Measurements from ENCODE around the gene OTUD1.
"Not testable (repeated sequence)": the region's sequence is repeated elsewhere in the genome, so short reads cannot be mapped to it uniquely, and the experiment has no call there.

OTUD1 gene, protein sequence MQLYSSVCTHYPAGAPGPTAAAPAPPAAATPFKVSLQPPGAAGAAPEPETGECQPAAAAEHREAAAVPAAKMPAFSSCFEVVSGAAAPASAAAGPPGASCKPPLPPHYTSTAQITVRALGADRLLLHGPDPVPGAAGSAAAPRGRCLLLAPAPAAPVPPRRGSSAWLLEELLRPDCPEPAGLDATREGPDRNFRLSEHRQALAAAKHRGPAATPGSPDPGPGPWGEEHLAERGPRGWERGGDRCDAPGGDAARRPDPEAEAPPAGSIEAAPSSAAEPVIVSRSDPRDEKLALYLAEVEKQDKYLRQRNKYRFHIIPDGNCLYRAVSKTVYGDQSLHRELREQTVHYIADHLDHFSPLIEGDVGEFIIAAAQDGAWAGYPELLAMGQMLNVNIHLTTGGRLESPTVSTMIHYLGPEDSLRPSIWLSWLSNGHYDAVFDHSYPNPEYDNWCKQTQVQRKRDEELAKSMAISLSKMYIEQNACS

DNA sequence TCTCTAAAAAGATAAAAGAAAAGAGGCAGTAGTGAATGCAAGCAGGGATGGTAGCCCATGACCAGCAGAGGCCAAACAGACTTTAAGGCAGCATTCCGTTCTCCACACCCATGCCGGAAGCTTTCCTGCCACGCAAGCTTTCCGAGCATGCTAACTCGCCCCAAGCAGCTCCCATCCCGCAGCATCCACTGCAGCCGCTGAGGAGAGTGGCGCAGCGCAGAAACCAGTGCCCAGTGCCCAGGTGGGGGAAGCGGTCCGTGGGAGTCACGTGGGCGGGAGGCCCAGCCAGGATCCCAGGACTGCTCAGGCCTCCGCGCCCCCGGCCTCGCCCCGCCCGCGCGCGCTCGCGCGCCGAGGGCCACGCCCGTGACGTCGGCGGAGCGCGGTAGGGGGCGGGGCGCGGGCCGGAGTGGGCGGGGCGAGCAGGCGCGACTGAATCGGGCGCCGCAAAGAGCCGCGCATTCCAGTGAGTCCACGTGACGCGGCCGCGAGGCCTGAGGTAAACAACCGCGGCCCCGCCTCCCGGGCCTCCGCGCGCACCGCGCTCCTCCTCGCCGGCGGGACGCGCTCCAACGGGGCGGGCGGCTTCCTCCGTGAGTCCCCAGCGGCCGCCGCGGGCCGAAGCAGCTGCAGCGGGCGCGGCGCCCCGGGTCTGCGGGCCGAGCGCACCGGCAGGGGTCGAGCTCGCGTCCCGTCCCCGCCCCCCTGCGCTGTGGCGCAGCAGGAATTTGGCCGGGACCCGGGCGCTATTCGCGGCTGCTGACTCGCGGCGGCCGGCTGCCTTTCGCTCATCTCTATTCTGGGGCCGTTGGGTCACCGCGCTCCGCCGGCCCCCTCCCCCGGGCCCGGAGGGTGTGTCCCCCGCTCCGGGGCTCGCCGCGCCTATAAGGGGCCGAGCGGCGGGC, at the start of gene OTUD1:
Gene OTUD1 (plus strand): TSS at position 529 of the 905 bp plus-strand sequence. CDS start 383 bp downstream, outside the sequence.
- DNase-seq = peak; percentile 48 to 99 (median 92)

DNA sequence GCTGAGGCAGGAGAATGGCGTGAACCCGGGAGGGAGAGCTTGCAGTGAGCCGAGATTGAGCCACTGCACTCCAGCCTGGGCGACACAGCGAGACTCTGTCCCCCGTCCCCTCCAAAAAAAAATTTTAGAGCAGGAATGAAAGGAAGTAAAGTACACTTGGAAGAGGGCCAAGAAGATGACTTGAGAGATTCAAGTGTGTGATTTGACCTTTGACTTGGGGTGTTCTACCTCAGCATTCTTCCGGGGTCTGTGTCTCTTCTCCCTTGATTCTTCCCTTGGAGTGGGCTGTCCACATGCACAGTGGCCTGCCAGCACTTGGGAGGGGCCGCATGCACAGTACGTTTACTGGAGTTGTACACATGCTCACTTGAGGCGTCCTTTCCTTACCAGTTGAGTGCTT, 48.5 kb upstream of the OTUD1 start:
- DNase-seq = not testable (repeated sequence)

DNA sequence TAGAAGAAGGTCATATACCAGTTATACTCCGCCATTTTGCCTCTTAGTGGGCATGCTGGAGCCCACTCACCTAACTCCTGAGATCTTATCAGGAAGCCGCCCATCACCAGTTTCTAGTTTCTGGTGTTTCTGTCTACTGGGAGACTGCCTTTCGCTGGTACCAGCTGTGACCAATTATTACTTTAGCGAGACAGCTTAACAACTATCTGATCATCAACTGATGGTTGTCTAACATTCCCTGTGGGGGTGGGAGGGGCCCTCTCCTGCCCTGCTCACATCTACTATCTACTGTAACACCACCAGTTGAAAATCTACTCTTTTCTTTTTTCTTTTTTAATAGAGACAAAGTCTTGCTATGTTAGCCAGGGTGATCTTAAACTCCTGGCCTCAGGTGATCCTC, 48.1 kb upstream of the OTUD1 start:
- no peak for DNase-seq

DNA sequence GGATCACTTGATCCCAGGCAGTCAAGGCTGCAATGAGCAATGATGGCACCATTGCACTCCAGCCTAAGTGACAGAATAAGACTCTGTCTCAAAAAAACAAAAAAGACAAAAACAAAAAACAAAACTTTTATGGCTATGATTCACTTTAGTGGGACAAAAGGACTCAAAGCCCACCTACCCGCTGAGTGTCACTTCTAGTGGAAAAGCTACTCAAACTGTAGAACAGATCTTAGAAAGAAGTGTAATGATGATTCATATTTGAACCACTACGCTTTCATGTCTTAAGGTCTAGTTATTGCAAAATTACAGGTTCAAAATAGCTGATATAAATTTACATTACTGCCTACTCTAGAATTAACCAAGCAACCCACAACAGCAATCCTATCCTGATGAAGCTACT, 47.1 kb upstream of the OTUD1 start:
- DNase-seq = no peak

DNA sequence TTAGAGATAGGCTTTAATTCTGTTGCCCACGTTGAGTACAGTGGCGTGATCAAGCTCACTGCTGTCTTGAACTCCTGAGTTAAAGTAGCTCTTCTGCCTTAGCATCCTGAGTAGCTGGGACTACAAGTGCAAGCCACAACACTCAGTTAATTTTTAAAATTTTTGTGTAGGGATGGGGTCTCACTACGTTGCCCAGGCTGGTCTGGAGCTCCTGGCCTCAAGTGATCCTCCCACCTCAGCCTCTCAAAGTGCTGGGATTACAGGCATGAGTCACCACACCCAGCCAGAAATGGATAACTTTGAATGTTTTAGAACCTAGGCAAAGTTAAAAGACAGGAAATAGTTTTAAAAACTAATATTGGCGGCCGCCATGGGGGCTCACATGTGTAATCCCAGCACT, 43.9 kb upstream of the OTUD1 start:
- no peak for DNase-seq

DNA sequence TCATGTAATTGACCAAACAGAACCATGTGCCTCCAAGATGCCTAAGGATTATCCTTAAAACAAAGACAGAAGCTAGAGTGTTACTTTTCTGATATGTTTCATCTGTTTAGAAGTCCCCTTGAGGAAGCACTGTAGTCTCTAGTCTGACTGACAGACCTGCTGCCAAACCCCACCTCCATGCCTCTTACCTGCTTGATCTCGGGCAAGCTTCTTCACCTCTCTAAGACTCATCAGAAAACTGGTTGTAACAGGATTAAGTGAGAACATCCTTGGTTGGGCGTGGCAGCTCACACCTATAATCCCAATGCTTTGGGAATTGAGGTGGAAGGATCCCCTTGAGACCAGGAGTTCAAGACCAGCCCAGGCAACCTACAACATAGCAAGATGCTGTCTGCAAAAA, 42.2 kb upstream of the OTUD1 start:
- DNase-seq = no peak

DNA sequence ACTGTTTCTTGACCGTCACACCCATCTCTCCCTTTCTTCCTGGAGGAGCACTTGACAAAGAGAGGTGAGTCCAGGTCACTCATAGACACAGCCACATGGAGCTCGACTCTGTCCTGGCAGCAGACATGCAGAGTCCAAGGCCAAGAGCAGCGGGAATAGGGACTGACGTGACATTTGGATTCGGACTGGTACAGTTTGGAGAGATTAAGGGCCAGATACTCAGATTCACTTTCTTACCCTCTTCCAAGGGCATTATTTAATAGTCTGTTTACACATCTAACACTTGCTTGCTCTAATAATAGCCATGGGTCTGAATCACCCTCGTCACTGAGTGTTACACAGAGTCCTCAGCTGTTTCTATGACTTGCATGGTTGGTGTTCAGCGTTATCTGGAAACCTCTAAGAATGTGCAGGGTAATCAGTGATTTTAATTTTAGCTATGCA, 39.2 kb upstream of the OTUD1 start:
- no peak for DNase-seq

DNA sequence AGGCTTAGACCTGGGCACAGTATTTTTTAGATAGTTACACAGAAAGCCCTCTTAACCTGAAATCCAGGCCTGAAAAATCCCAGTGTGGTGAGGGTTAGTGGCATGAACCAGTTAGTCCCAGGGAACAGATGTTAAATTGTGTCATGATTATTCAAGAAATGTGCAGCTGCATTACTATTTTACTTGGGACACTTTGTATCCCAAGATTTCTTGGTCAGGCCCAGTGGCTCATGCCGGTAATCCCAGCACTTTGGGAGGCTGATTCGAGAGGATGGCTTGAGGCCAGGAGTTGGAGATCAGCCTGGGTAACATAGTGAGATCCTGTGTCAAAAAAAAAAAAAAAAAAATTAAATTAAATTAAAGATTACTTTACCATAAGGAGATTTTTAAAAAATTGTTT, 36.0 kb upstream of the OTUD1 start:
- no peak for DNase-seq

DNA sequence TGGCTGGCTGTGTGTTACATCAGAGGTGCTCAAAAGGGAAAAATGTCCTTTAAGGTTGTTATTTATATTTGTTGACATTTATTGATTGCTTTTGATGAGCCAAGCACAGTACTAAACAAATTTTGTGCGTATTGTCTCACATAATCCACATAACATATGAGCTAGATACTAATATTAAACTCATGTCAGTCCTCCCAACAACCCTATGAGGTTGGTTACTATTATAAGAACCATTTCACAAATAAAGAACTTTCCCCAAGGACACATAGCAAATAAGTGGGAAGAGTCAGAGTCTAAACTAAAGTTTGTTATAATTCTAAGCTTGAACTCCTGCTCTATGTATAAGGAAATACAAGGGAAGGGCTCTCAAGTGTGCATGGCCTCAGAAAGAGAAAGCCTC, 35.6 kb upstream of the OTUD1 start:
- DNase-seq = no peak

DNA sequence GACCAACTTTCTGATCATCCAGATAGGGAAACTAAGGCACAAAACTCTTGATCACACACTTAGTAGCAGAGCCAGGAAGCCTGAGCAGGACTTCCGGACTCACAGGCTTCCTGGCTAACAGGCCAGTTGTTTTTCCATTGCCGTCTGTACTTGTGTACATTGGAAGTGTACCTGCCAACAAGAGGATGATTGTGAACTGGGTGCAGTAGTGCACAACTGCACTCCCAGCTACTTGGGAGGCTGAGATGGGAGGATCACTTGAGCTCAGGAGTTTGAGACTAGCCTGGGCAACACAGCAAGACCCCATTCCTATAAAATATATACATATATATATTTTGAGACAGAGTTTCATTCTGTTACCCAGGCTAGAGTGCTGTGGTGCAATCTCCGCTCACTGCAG, 35.2 kb upstream of the OTUD1 start:
- no peak for DNase-seq

DNA sequence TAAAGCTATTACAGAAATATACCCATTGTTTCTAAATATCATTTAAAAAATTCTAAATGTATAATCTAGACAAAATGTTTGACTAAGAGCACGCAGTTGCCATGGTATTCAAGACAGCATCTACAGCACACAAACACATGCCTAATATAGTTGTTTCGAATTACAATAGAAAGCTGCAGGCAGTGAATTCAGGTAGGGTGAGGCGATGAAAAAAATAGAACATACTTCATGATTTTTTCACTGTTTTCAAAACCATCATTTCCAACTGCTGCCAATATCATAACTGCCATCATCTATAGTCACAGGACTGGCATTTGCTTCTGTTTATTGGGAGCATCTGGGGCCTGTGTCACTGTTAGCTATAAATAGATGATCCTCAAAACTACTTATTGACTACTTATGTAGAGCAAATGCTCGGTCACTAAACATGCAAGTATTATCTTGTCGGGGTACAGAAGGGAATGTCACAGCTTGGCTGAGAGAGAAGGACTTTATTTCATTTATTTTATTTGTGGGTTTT, 34.4 kb upstream of the OTUD1 start:
- DNase-seq = no peak

DNA sequence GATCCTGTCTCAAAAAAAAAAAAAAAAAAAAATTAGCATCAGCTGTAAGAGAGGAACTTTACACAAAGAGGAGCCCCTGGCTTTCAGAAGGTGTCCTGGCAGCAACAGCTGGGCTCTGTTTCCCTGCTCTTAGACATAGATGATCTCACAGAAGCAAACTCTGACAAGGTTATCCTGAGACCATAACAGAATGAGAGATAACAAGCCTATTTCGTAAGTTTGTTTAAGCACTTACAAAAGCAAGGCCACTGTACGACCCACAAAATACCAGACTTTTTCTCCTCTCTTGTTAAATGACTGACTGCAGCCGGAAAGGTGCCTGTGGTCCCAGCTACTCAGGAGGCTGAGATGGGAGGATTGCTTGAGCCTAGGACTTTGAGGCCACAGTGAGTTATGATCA, 33.3 kb upstream of the OTUD1 start:
- DNase-seq = no peak

DNA sequence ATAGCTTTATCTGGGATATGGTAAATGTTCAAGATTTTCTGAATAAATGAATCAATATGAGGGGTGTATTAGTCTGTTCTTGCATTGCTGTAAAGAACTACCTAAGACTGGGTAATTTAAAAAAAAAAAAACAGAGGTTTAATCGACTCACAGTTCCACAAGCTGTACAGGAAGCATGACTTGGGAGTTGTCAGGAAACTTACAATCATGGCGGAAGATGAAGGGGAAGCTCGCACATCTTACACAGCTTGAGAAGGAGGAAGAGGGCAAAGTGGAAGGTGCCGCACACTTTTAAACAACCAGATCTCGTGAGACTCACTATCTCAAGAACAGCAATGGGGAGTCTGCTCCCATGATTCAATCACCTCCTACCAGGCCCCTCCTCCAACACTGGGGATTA, 32.5 kb upstream of the OTUD1 start:
- no peak for DNase-seq

DNA sequence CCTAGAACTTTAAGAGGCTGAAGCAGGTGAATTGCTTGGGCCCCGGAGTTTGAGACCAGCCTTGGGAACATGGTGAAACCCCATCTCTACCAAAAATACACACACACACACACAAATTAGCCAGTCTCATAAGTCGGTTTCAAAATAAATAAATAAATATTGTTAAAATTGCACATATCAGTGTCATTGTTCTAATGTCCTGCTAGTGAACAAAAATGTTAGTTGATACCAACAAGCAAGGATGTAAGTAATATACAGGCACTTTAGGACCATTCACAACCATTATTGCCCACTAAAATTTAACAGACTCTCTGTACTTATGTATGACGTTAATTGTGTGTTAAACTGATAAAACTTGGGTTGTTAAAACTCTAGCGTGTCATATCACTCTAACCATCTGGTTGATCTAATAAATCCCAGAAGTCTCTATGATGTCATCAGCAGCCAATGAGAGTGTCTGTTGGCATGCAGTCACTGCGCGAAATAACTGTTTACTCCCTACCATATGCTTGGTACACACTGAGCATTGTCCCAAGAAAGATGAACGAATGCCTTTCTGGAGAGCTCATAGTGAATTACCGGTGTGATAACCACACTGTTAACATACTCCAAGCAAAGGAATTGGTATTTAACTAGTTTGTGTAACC, 30.4 kb upstream of the OTUD1 start:
- DNase-seq = no peak

DNA sequence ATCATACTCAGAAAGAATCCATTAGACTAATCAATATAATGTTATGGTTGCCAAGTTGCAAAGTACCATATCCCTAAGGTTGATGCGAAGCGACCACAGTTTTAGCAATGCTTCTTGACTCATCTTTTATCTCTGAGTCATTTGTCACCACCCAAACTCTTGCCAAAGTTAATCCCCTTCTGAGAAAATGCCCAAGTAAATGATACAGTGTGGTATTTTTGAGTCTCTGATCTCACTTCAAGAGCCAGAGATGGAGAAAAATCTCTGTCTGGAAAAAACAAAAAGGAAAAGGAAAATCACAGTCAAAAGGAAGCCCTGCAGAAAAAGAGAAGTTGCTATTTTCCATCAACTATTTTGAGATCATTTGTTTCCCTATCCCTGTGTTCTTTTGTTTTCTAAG, 26.7 kb upstream of the OTUD1 start:
- DNase-seq = no peak

DNA sequence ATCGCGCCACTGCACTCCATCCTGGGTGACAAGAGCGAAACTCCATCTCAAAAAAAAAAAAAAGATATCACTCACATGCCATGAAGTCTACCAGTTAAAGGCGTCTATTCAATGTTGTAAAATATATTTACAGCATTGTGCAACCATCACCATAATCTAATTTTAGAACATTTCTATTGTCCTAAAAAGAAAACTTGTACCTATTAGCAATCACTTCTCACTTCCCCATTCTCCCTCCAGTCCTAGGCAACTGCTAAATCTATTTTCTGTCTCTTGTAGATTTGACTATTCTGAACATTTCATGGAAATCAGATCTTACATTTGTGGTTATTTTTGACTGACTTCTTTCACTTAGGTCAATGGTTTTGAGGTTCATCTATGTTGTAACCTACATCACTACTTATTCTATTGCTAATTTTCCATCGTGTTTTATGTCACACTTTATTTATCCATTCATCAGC, 25.2 kb upstream of the OTUD1 start:
- no peak for DNase-seq

DNA sequence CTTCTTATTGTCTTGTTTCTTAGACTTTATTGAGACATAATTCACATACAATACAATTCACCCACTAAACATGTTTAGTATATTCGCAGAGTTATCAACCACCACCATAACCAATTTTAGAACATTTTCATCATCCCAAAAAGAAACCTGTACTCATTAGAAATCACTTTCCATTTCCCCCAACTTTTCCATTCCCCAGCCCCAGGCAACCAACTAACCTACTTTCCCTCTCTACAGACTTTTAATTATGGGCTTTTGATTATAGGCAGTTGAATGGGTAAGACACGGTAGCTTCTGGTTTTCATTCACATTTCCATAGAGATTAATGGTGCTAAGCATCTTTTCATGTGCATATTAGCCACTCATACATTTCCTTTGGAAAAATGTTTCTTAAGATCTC, 24.2 kb upstream of the OTUD1 start:
- no peak for DNase-seq

DNA sequence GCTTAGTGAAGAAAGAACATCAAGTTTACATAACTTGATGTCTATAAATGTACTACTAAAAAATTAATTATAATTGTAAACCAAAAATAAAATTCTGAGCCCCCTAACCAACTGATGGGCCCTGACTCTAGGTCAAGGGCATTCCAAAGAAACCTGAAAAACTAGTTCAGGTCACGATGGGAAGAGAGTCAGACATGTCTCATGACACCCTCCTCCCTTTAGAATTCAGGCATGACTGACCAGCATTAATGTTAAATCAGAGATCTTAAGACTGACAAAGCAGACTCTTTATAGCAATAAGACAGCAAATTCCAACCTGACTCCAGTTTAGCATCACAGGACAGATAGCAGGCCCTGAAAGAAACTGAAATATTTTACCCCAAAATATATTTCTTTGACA, 21.6 kb upstream of the OTUD1 start:
- DNase-seq = no peak

DNA sequence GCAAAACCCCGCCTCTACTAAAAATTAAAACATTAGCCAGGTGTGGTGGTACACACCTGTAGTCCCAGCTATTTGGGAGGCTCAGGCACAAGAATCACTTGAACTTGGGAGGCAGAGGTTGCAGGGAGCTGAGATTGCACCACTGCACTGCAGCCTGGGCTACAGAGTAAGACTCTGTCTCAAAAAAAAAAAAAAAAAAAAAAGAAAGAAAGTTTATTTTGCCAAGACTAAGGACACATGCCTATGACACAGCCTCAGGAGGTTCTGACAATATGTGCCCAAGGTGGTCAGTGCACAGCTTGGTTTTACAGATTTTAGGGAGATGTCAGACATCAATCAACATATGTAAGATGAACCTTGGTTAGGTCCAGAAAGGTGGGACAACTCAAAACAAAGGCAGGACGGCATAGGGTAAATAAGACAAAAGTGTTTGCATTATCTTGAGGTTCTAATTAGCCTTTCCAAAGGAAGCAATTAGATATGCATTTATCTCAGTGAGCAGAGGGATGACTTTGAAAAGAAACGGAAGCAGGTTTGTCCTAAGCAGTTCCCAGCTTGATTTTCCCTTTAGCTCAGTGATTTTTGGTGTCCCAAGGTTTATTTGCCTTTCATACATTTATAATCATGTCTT, 20.7 kb upstream of the OTUD1 start:
- DNase-seq = no peak

DNA sequence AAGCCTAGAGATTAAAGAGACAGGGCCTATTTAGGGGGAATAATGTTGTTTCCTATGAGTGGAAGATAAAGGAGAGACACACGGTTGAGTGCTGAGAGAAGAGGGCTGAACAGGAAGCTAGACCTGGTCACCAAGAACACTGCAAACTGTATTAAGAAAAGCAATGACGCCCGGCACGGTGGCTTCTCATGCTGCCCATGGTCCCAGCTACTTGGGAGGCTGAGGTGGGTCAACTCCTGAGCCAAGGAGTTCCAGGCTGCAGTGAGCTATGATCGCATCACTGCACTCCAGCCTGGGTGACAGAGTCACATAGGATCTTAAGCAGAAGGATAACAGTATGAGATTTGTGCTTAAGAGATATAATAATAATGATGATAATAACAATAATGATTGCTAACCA, 19.7 kb upstream of the OTUD1 start:
- DNase-seq = no peak

DNA sequence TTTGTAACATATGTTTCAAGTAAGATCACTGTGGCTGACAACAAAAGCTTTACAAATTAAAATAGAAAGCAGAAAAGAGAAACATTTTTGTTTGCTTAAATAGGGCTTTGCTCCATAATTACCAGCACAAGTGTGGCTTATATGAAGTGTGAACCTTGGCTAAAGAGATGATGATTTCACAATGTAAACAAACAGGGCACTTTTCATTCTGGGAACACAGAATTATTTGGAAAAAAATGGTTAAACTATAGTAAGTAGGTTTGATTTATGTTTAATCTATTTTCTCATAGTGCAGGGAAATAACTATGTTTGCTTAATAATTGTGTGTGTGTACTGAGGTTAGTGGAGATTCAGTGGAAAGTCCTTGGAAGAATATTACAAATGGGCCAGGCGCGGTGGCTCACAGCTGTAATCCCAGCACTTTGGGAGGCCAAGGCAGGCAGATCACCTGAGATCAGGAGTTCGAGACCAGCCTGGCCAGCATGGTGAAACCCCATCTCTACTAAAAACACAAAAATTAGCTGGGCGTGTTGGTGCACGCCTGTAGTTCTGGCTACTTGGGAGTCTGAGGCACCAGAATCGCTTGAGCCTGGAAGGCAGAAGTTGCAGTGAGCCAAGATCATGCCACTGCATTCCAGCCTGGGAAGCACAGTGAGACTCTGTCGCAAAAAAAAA, 19.1 kb upstream of the OTUD1 start:
- DNase-seq = no peak

DNA sequence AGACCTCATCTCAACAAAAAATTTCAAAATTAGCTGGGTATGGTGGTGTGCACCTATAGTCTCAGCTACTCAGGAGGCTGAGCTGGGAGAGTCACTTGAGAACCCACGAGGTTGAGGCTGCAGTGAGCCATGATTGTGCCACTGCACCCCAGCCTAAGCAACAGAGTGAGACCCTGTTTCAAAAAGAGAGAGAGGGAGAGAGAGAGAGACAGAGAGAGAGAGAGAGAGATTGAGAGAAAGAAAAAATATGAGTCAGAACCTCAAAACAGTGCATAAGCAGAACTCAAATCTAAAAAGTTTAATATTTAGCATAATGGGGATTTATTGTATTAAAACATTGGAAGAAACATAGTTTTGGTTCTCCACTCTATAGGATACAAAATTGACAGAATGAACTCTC, 17.5 kb upstream of the OTUD1 start:
- no peak for DNase-seq

Measured in C1 segment of cervical spinal cord (tissue), 14 donors.